K562 (cell line): ENCODE measurements around the gene NEDD9. TPM values are rescaled to one million over a fixed set of nuclear protein-coding genes. Genes with fewer than 3 reads are reported as not detected.

Experiments
- ATAC-seq: fragments of 200-7000 bp; cut with Tn5 transposase; 3 replicates; pipeline ENCODE4 v1.9.1; 2020; ENCODE audit warnings: moderate library complexity
- BruUV-seq: library from RNA; stranded (reverse); fragments of 400-500 nt; replicated peaks from 2 replicates; lab custom pipeline; 2021; lab: Mats Ljungman, UMichigan
- CTCF ChIA-PET: fragments of 300-600 bp; formaldehyde crosslinking; extraction: SDS; loops from one replicate; lab custom pipeline; 2021; ENCODE audit warnings: low intra/inter-chr PET ratio; lab: Yijun Ruan, JAX
- POLR2A ChIA-PET: fragments of 300-600, 350-650 bp; sonication (Branson Sonifier 250); formaldehyde crosslinking; extraction: SDS; loops from one replicate; lab custom pipeline; 2021; ENCODE audit warnings: antibody characterized with exemption, inconsistent platforms; lab: Yijun Ruan, JAX
- DNase-seq, 4 experiments: peaks; one replicate each; pipeline versions ENCODE4 v3.0.0 to v3.0.0-alpha.2; 2011 to 2018; ENCODE audit warnings: low spot score in 3 of 4, mixed read lengths in 3 of 4; ENCODE audit errors: extremely low read depth in 1 of 4
- FAIRE-seq: peaks from 2 replicates; lab custom pipeline; 2011; peaks lifted over from hg19 to GRCh38; lab: Jason Lieb, UNC
- H2AFZ ChIP-seq: 2 replicates; pipeline ENCODE4 v1.6.0; 2011; ENCODE audit warnings: low read depth, low read length, control low read depth, inconsistent platforms
- H3K27ac ChIP-seq: fragments of 200-600 bp; 3 replicates; pipeline ENCODE4 v1.8.0; 2011; ENCODE audit warnings: low read depth, mild to moderate bottlenecking, control low read depth, inconsistent platforms, low read length, moderate library complexity, mixed read lengths; ENCODE audit errors: extremely low read depth
- H3K27me3 ChIP-seq, 2 experiments: fragments of 300-600 bp in 1 of 2; 2 replicates in 1 of 2; 3 replicates in 1 of 2; pipeline versions ENCODE4 v1.6.0 to v1.8.0; 2011; ENCODE audit warnings: inconsistent platforms in 2 of 2, low read length in 2 of 2, mild to moderate bottlenecking in 1 of 2, mixed read lengths in 1 of 2, moderate library complexity in 1 of 2; ENCODE audit not compliant: control insufficient read depth in 2 of 2, insufficient read depth in 2 of 2
- H3K36me3 ChIP-seq: fragments of 300-600 bp; 3 replicates; pipeline ENCODE4 v1.8.0; 2011; ENCODE audit warnings: mild to moderate bottlenecking, low read length, inconsistent platforms; ENCODE audit not compliant: control insufficient read depth, insufficient read depth
- H3K4me1 ChIP-seq, 2 experiments: fragments of 200-600 bp in 1 of 2; replicated peaks in 1 of 2; 2 replicates in 1 of 2; 3 replicates in 1 of 2; pipeline versions ENCODE4 v1.5.1 to v1.8.0; 2011; ENCODE audit warnings: inconsistent platforms in 2 of 2, low read length in 2 of 2, mild to moderate bottlenecking in 1 of 2, mixed read lengths in 1 of 2, moderate library complexity in 1 of 2; ENCODE audit not compliant: control insufficient read depth in 2 of 2, insufficient read depth in 2 of 2
- H3K4me2 ChIP-seq: 2 replicates; pipeline ENCODE4 v1.6.1; 2011; ENCODE audit warnings: low read length, control low read depth, inconsistent platforms, mixed read lengths; ENCODE audit not compliant: insufficient read depth
- H3K4me3 ChIP-seq: fragments of 200-600 bp; sonication (generic), shearing (Covaris generic); 2 replicates; pipeline ENCODE4 v1.5.1; 2016; ENCODE audit warnings: control low read depth, inconsistent platforms
- H3K79me2 ChIP-seq: fragments of 200-600 bp; 3 replicates; pipeline ENCODE4 v1.8.0; 2011; ENCODE audit warnings: low read length, inconsistent platforms; ENCODE audit not compliant: control insufficient read depth, insufficient read depth
- H3K9ac ChIP-seq, 2 experiments: 2 replicates each; pipeline versions ENCODE4 v1.6.0 to v1.6.1; 2011; ENCODE audit warnings: low read depth in 2 of 2, low read length in 2 of 2, control low read depth in 1 of 2, inconsistent platforms in 1 of 2, mild to moderate bottlenecking in 1 of 2, mixed read lengths in 1 of 2; ENCODE audit not compliant: insufficient read depth in 1 of 2
- H3K9me1 ChIP-seq: one replicate; pipeline ENCODE4 v1.6.0; 2011; ENCODE audit warnings: inconsistent platforms, mild to moderate bottlenecking, low read length, moderate library complexity; ENCODE audit not compliant: control insufficient read depth, insufficient read depth
- H3K9me3 ChIP-seq: replicated peaks from 2 replicates; pipeline ENCODE4 v1.5.1; 2011; ENCODE audit warnings: low read depth, low read length, inconsistent platforms; ENCODE audit not compliant: control insufficient read depth, insufficient read depth
- H4K20me1 ChIP-seq: replicated peaks from 2 replicates; pipeline ENCODE4 v1.6.1; 2011; ENCODE audit warnings: low read length, inconsistent platforms, mixed read lengths; ENCODE audit not compliant: control insufficient read depth, insufficient read depth
- GATAD2B ChIP-seq: fragments of 450-650 bp; IDR thresholded peaks from 2 replicates; pipeline ENCODE4 v1.6.1; 2017; ENCODE audit warnings: mild to moderate bottlenecking, borderline replicate concordance
- NONO ChIP-seq, 2 experiments: fragments of 200-400 bp in 1 of 2; fragments of 450-650 bp in 1 of 2; formaldehyde crosslinking in 1 of 2; IDR thresholded peaks; 2 replicates each; pipeline ENCODE4 v1.6.1; 2017; ENCODE audit warnings: low read depth in 2 of 2, mild to moderate bottlenecking in 2 of 2, moderate library complexity in 2 of 2, low read length in 1 of 2
- PHF21A ChIP-seq: fragments of 450-650 bp; IDR thresholded peaks from 2 replicates; pipeline ENCODE4 v1.6.1; 2017; ENCODE audit warnings: low read depth, borderline replicate concordance
- ZNF24 ChIP-seq: fragments of 450-650 bp; IDR thresholded peaks from 2 replicates; pipeline ENCODE4 v1.6.1; 2016
- WGBS: fragments of 100-300 bp; shearing (Covaris generic); methylation state at CpG from one replicate; pipeline ENCODE4 v1.1.6; 2016; ENCODE audit warnings: low coverage, mixed read lengths; ENCODE audit not compliant: insufficient coverage; ENCODE audit errors: missing lambda C conversion rate; 5-methylcytosine and 5-hydroxymethylcytosine counted together
- in situ Hi-C: fragments of 300-500 bp; cut with MboI; formaldehyde crosslinking; loops from 4 replicates; pipeline ENCODE4 v1.15.0; 2018; ENCODE audit warnings: inconsistent platforms, mixed read lengths
- intact Hi-C: fragments of 100-400 bp; cut with micrococcal nuclease; formaldehyde crosslinking; loops from 2 replicates; pipeline ENCODE4 v1.14.2; 2022
- polyA plus RNA-seq, 8 experiments: library from polyadenylated mRNA; depleted of rRNA in 4 of 8; stranded (reverse) in 5 of 8; unstranded in 3 of 8; fragments of >200 nt; fragmentation: Nextera tagmentation in 2 of 8; fragmentation: Illumina TruSeq in 1 of 8; extraction: Ambion mirVana in 2 of 8; extraction: Trizol in 1 of 8; gene quantifications; 2 replicates each; pipeline versions ENCODE4 v1.2.1 to v1.2.3, GENCODE V29; 2011 to 2014; ENCODE audit warnings: inconsistent platforms in 1 of 8, missing spikeins in 1 of 8
- total RNA-seq, 7 experiments: library from RNA; depleted of rRNA in 6 of 7; stranded (reverse); fragments of >200 nt in 6 of 7; fragmentation: Illumina TruSeq in 2 of 7; extraction: Trizol in 2 of 7; gene quantifications; 2 replicates each; pipeline versions ENCODE4 v1.2.1 to v1.2.3, GENCODE V29; 2011 to 2021; ENCODE audit warnings: low replicate concordance in 1 of 7
- TF ChIP-seq, protein P1 (sequence below): fragments of 250-450 bp; sonication (Bioruptor Pico); IDR thresholded peaks from 2 replicates; pipeline ENCODE4 v1.4.0; 2020; ENCODE audit warnings: mild to moderate bottlenecking, moderate library complexity, borderline replicate concordance
- TF ChIP-seq, protein P2 (sequence below): fragments of 250-450 bp; sonication (Bioruptor Pico); IDR thresholded peaks from 2 replicates; pipeline ENCODE4 v1.8.0; 2022; ENCODE audit warnings: inconsistent platforms

Gene NEDD9
- total and polyA plus RNA-seq, 9 of the 15 experiments (the other 6 are each of a cell fraction or from before 2014, with no cell fraction given): 0.04 to 0.18 (median 0.15) TPM; not detected in 6

DNA sequence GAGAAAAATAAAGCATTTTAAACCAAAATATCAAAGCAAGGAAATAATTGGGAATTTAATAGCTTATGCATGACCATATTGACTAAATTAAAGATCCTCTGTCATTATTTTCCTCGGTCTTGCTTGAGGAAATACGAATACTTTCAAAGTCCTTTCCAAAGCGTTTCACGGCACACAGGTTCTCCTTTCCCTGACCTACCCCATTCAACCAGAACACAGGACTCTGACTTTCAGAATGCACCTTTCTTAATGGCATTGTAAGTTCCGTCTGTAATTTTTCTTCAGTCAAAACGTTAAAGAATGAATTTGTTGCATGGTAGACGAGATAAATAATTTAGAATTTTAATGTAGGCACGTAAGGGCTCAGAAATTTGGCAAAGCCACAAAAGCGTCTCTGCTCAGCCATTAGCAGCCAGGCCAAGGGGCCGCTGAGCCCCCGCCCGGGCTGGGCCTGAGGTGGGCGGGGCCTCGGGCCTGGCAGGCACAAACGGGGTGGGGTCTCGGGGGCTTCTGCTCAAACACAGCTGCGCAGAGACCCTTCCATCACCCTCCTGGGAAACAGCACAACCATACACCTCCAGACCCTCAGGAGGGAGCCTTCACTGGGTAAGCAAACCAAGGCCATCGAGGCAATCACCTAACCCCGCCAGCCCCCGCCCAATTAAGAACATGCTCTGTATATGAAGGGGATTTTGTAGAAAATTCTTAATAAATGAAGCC is 3.4 kb downstream of the NEDD9 start:
- Histone ChIP-seq H3K79me2 (no peaks in the 10 kb centered on the region), H3K27me3 (peaks cover 16 to 18% of the 10 kb centered on the region in 2 experiments), H3K4me2 (no peak overlapping the region), H4K20me1 (no peaks in the 10 kb centered on the region), H3K4me1 (peaks cover 6 to 10% of the 10 kb centered on the region in 2 experiments; a peak in 4 of 5 replicates), H2AFZ (no peak overlapping the region), H3K9me3 (no peaks in the 10 kb centered on the region), H3K9me1 (no peaks in the 10 kb centered on the region), H3K9ac (no peak overlapping the region), H3K36me3 (no peaks in the 10 kb centered on the region), H3K27ac (no peak overlapping the region), H3K4me3 (no peak overlapping the region)
- no TSS peak for BruUV-seq
- FAIRE-seq: no peak
- DNase-seq: no peak
- CTCF ChIA-PET: no interaction called here
- TF ChIP-seq NONO (IDR thresholded peaks at IDR 0.05; ENCODE audit: low read depth in 2 of 2, low read length in 1 of 2): no peak
- no peak for TF ChIP-seq GATAD2B
- TF ChIP-seq PHF21A: no peak
- TF ChIP-seq, protein P1, sequence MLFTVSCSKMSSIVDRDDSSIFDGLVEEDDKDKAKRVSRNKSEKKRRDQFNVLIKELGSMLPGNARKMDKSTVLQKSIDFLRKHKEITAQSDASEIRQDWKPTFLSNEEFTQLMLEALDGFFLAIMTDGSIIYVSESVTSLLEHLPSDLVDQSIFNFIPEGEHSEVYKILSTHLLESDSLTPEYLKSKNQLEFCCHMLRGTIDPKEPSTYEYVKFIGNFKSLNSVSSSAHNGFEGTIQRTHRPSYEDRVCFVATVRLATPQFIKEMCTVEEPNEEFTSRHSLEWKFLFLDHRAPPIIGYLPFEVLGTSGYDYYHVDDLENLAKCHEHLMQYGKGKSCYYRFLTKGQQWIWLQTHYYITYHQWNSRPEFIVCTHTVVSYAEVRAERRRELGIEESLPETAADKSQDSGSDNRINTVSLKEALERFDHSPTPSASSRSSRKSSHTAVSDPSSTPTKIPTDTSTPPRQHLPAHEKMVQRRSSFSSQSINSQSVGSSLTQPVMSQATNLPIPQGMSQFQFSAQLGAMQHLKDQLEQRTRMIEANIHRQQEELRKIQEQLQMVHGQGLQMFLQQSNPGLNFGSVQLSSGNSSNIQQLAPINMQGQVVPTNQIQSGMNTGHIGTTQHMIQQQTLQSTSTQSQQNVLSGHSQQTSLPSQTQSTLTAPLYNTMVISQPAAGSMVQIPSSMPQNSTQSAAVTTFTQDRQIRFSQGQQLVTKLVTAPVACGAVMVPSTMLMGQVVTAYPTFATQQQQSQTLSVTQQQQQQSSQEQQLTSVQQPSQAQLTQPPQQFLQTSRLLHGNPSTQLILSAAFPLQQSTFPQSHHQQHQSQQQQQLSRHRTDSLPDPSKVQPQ: no peak
- TF ChIP-seq, protein P2, sequence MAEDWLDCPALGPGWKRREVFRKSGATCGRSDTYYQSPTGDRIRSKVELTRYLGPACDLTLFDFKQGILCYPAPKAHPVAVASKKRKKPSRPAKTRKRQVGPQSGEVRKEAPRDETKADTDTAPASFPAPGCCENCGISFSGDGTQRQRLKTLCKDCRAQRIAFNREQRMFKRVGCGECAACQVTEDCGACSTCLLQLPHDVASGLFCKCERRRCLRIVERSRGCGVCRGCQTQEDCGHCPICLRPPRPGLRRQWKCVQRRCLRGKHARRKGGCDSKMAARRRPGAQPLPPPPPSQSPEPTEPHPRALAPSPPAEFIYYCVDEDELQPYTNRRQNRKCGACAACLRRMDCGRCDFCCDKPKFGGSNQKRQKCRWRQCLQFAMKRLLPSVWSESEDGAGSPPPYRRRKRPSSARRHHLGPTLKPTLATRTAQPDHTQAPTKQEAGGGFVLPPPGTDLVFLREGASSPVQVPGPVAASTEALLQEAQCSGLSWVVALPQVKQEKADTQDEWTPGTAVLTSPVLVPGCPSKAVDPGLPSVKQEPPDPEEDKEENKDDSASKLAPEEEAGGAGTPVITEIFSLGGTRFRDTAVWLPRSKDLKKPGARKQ: no peak
- no peak for TF ChIP-seq ZNF24
- ATAC-seq: no peak
- in situ Hi-C loops: no loop called here
- 5% methylated on average over 15 of the region's 20 CpGs for WGBS
- intact Hi-C loops: no loop called here
- POLR2A ChIA-PET: interaction anchor here (1.1 kb wide), 1 partner anchor 12 kb away, joined by 3 read pairs; no protein-coding TSS in a partner anchor
